Stimulated activated CD4-positive, alpha-beta T cell treated with anti-CD3 and anti-CD28 coated beads, Interleukin-2, amount 100 ng/mL, for 24 hours (primary cell): ENCODE measurements around the gene KANK2.

Experiments used
- DNase-seq, 2 donors: peaks; one replicate each; pipeline ENCODE4 v3.0.0-alpha.2; 2020

The KANK2 gene

DNA sequence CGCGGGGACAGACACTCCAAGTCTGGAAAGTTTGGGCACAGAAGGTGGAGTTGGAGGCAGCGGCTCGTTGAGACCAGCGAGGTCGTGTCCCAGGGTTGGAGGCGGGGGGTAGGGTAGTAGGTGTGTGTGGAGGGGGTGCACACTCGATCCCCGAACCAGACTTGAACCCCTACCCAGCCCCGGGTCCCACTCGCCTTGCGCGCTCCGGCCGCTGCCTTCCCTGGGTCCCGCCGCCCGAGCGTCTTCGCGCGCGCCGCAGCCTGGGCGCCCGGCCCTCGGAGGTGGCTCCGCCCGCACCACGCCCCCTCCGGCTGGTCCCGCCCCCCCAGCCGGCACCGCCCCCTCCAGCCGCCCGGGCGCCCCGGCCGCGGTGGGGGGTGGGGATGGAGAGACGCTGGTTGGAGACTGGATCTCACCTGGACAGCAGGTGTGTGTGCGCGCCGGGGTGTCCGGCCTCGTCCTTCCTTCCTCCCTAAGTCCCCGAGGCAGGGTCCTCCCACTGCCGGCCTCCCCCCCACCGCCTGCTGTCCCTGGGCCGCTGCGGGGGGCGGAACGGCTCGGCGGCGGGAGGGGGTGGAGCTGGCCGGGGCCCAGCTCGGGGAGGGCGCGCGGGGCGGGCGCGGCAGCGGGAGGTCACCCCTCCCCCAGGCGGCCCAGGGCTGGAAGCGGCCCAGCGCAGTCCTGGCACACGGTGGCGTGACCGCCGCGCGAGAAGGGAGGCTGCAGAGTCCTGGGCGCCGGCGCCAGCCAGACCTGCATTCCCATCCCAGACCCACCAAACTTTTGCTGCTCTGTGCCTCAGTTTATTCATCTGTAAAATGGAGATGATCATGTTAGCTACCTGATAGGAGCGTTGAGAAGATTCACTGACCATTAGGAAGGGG lies at the start of gene KANK2:
Gene KANK2 (minus strand): TSS at position 255 of the 884 bp plus-strand sequence. CDS start 3,034 bp downstream, outside the sequence.
- peak; percentile 80 to 81 for DNase-seq

- no peak for DNase-seq
Observed at GRCh38 chr19:11246941-11247340, 49.6 kb upstream of the KANK2 start.

DNA sequence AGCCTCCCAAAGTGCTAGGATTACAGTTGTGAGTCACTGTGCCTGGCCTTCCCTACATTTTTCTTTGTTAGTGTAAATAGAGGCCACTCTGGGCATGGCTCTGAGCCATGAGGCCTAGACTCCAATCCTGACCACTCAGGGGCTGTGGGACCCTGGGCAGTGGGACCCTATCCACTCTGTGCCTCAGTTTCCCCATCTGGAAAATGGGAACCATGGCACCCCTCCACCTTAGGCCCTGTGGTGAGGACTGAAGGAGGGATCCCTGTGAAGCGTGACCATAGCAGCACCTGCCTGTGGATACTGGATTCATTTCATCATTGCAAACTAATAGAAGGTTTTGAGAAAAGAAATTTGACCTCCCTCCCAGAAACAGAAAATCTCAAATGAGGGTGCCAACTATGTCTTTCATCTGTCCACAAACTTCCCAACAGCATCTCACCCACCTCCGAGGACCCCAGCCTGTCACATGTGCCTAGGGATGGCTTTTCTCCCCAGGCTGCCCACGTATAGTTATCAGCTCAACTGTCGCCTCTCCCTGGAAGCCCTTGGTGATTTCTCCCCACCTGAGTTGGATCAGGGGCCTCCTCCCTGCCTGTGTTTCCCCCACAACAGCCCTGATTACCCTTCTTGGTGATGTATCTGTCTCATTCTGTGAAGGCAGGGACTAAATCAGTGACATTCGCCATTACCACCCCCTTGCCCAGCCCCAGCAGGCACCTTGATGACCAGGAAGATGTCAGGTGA lies 47.7 kb upstream of the KANK2 start:
- no peak for DNase-seq

GRCh38 chr19:11243798-11244169 lies 46.4 kb upstream of the KANK2 start:
- no peak for DNase-seq

DNA sequence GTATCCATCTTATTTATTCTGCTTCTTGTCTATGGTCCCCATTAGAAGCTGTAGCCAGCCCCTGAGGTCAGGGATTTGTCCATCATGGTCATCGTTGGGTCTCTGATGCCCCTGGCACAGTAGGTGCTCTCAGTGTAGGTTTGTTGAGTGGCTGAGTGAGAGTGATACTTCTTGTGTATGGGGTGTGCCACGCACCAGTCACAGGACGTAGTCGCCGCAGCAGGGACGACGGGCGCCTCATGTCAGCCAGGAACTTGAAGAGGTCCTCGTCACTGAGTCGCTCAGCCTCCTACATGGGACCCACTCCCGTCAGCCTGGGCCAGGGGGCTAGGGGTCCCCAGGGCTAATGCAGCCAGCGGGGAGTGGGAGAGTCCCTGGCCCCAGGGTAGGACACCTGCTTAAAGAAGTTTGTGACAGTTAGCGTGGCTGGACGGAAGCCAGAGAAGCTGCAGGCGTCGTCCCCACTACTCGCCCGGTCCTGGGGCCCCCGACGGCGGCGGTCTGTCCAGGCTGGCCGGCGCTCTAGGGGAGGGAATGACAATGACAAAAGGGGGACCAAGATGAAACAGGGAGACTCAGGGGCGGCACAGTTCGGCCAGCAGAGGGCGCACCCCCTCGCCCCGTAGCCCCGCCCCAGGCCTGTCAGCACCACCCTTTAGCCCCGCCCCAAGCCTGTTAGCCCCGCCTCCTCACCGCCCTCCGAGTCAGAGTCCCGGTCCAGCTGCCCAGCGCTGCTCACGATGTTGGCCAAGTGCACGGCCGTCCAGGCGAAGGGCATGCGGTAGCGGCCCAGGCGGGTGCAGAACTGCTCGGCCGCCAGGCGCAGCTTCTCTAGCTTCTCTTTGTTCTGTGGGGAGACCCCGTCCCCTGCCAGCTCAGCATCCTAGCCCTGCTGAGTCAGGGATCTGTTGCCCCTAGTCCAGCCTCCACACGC lies 45.8 kb upstream of the KANK2 start:
- peak; percentile 91 to 96 for DNase-seq

DNA sequence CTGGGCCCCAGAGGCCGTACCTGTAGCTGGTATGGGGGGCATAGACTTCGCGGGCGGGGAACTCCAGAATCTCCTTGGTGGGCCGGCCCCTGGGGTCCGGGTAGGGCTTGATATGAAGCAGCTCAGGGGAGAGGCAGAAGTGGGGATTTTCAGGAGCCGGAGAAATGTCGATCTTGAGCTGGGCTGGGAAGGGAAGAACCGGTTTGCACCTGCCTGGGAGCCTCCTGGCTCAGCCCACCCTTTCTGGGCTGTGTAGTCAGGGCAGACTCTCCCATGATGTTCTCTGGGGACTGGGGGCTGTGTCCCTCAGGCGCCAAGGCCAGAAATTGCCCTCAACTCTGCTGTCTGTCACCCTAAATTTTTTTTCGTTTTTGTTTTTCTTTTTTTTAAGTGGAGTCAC lies 44.7 kb upstream of the KANK2 start:
- DNase-seq = no peak

GRCh38 chr19:11240008-11240444 lies 42.7 kb upstream of the KANK2 start:
- DNase-seq = no peak

DNA sequence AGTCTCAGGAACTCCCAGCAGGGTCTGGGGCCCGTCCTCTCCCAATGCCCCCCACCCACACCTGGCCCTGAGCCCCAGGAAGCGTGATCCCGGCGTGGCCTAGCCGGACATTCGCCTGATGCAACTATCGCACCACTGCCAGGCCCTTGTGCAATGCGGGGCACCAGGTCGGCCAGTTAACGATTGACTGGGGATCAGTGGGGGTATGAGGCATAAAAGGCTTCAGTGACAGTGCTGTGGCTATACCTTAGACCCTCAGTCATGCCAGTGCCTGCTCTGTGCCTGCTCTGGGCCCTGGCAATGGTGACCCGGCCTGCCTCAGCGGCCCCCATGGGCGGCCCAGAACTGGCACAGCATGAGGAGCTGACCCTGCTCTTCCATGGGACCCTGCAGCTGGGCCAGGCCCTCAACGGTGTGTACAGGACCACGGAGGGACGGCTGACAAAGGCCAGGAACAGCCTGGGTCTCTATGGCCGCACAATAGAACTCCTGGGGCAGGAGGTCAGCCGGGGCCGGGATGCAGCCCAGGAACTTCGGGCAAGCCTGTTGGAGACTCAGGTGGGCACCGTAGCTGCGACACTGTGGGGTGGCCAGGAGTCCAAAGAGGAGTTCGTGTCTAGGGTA lies 42.1 kb upstream of the KANK2 start, which contains the start of gene ANGPTL8:
Gene ANGPTL8 (plus strand): TSS at position 243 of the 624 bp plus-strand sequence. CDS start 19 bp downstream, at position 262.
- DNase-seq = no peak

DNA sequence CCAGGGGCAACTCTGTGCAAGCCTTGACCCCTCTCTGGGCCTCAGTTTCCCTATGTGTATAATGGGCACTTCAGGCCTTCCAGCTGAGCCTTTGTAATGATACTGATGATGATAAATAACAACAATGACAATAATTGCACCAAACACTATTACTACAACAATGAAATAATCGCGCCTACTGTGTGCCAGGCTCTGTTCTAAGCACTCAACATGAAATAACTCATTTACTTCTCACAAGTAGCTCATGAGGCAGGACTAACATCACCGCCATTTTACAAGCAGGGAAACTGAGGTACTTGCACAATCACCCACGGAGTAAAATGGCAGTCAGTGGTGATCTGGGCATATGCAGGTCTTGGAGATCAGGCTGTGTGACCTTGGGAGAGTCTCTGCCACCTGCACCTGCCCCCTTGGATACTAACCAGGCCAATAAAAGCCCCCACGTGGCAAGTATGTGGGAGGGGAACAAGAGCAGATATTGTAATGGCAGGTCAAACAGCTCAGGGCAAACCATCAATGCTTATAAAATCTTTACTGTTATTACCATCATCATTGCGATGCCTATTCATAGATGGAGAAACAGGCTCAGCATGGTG lies 41.5 kb upstream of the KANK2 start:
- DNase-seq = no peak

DNA sequence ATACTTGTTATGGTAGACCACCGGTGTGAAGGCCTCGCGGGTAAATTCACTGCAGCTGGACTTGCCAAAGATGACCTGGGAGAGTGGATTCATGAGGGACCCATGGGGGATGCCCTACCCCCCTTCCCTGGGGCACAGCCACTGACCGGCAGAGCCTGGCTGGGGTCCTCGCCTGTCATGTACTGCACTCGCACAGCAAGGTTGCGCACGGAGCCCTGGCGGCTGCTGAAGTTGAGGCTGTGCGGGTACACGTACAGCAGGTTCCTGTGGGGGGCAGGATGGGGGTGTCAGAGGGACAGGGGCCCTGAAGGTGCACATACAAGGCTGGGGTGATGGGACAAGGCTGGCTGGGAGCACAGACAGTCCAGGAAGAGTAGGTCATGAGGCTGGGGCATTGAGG lies 40.7 kb upstream of the KANK2 start:
- DNase-seq = no peak

DNA sequence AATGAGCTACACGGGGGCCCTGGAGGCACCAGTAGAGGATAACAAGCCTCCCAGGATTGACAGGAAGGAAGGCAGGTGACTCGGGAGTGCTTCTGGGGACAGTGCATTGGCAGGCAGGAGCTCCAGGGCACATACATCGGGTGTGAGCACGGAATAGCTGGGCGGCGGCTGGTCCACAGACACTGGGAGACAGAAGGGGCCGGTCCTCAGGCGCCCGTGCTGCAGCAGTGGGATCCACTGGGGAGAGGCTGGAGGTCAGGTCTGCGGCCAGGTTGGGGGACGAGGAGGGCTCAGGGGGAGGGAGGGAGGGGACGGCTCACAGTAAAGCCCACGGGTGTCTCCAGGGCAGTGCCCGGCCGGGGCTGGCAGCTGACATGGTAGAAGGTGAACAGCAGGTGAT lies 40.0 kb upstream of the KANK2 start:
- DNase-seq = no peak

GRCh38 chr19:11236324-11237301 lies 39.3 kb upstream of the KANK2 start:
- no peak for DNase-seq

DNA sequence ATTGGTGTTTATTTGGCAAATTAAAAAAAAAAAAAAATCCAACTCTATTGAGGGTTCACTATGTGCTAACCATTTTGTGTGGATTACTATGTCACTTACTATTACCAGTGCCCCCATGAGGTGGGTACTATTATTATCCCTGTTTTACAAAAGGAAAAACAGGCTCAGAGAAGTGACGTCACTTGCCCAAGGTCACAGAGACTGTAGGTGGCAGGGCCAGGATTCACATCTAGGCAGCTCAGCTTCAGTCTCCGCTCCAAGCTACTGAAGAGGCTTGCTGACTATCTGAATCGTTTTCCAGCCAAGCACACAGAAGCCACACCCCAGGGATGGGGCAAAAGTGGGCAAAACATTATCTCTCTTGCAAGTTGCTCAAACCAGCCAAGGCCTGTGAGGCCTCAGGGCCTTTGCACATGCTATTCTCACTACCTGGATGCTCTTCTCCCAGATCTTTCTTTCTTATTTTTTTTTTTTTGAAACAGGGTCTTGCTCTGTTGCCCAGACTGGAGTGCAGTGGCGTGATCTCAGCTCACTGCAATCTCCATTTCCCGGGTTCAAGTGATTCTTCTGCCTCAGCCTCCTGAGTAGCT lies 37.2 kb upstream of the KANK2 start:
- no peak for DNase-seq

- DNase-seq = no peak
Observed at GRCh38 chr19:11233073-11233472, 35.7 kb upstream of the KANK2 start.

GRCh38 chr19:11232555-11232954 lies 35.2 kb upstream of the KANK2 start:
- DNase-seq = no peak

- DNase-seq = no peak
Observed at GRCh38 chr19:11230621-11231386, 33.5 kb upstream of the KANK2 start.

GRCh38 chr19:11227195-11227886 lies 30.0 kb upstream of the KANK2 start:
- DNase-seq = peak in 1 of 2 donors; percentile 25

DNA sequence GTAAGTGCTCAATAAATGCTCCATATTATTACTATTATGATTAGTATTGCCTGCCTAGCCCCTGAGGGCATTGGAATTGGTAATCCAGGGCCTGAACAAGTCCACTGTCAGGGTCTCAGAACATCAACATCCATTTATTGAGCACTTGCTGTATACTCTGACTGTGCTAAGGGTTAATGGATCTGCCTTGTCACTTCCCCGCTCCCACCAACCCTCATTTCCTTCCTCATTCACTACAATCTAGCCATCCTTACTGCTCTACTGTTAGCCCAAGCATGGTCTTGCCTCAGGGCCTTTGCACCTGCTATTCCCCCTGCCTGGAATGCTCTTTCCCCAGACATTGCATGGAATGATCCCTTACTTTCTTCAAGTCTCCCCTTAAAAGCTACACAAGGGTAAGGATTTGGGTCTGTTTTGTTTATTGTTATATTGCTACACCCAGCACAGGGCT lies 29.4 kb upstream of the KANK2 start:
- DNase-seq = no peak

DNA sequence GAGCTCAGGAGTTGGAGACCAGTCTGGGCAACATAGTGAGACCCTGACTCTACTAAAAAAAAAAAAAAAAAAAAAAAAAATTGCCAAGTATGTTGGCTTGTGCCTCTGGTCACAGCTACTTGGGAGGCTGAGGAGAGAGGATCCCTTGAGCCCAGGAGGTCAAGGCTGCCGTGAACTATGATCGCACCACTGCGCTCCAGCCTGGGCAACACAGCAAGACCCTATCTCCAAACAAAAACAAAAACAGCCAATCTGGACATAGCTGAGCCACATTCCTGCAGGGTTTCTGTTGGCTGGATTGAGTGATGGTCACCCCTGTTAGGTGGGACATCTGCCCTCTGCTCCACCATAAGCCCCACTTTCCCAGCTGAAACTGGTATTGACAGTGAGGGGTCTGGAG lies 28.5 kb upstream of the KANK2 start:
- DNase-seq = no peak
